HL-60 (cell line): ENCODE data around the gene UBXN11.

Experiments used
- DNase-seq, 2 experiments: peaks; one replicate each; pipeline ENCODE4 v3.0.0-alpha.2; 2010 to 2020; ENCODE audit warnings: low read depth in 1 of 2, low spot score in 1 of 2
- H3K27ac ChIP-seq: fragments of 250-450 bp; sonication (Bioruptor Pico); replicated peaks from 2 replicates; pipeline ENCODE4 v1.5.1; 2020; ENCODE audit warnings: mild to moderate bottlenecking, moderate library complexity
- H3K27me3 ChIP-seq: fragments of 250-450 bp; sonication (Bioruptor Pico); 2 replicates; pipeline ENCODE4 v1.5.1; 2021; ENCODE audit warnings: mild to moderate bottlenecking, moderate library complexity; ENCODE audit not compliant: insufficient read depth, poor library complexity, severe bottlenecking
- H3K4me3 ChIP-seq: replicated peaks from 2 replicates; pipeline ENCODE4 v1.5.1; 2011; ENCODE audit warnings: mild to moderate bottlenecking, control low read depth, low read length; ENCODE audit not compliant: insufficient read depth
- CTCF ChIP-seq: IDR thresholded peaks from one replicate; pipeline ENCODE4 v1.5.1; 2011; ENCODE audit warnings: low read length, control low read depth, inconsistent platforms; ENCODE audit not compliant: insufficient read depth
- GABPA ChIP-seq: IDR thresholded peaks from 2 replicates; pipeline ENCODE4 v1.6.1; 2012; ENCODE audit warnings: low read depth
- POLR2AphosphoS5 ChIP-seq: IDR thresholded peaks from 2 replicates; pipeline ENCODE4 v1.6.1; 2012; ENCODE audit warnings: low read depth
- REST ChIP-seq: IDR thresholded peaks from 2 replicates; pipeline ENCODE4 v1.6.1; 2012; ENCODE audit warnings: low read depth; ENCODE audit not compliant: insufficient replicate concordance
- SPI1 ChIP-seq: IDR thresholded peaks from 2 replicates; pipeline ENCODE4 v1.6.1; 2012; ENCODE audit warnings: low read depth, mild to moderate bottlenecking, borderline replicate concordance

UBXN11 gene

GRCh38 chr1:26340047-26340481 is 33.6 kb upstream of the UBXN11 start:
- Histone ChIP-seq H3K27me3 (peaks cover 5% of the 10 kb centered on the region), H3K4me3 (no peak overlapping the region), H3K27ac (no peak overlapping the region)
- no peak for DNase-seq
- no peak for TF ChIP-seq CTCF
- TF ChIP-seq SPI1: no peak
- TF ChIP-seq POLR2AphosphoS5: no peak
- no peak for TF ChIP-seq GABPA
- no peak for TF ChIP-seq REST

- H3K27ac ChIP-seq: no peak overlapping the region
- H3K4me3 ChIP-seq: no peak overlapping the region
- DNase-seq: no peak
- peaks cover 5% of the 10 kb centered on the region for H3K27me3 ChIP-seq
- TF ChIP-seq GABPA: no peak
- TF ChIP-seq SPI1: no peak
- no peak for TF ChIP-seq POLR2AphosphoS5
- no peak for TF ChIP-seq CTCF
- no peak for TF ChIP-seq REST
Measured at GRCh38 chr1:26338670-26339069, 32.2 kb upstream of the UBXN11 start.

GRCh38 chr1:26337625-26338024 is 31.2 kb upstream of the UBXN11 start:
- no peak overlapping the region for H3K4me3 ChIP-seq
- no peak overlapping the region for H3K27ac ChIP-seq
- TF ChIP-seq GABPA (no peak), POLR2AphosphoS5 (no peak), SPI1 (no peak), REST (no peak), CTCF (no peak)
- DNase-seq: no peak
- peaks cover 5% of the 10 kb centered on the region for H3K27me3 ChIP-seq
